ENCODE results near the gene FAM149B1. TPM values are rescaled to one million over a fixed set of nuclear protein-coding genes. Genes with fewer than 3 reads are reported as not detected.

The FAM149B1 gene
- total RNA-seq, 4 donors from 2014 or later: 7.4 to 21.6 (median 13.2) TPM

DNA sequence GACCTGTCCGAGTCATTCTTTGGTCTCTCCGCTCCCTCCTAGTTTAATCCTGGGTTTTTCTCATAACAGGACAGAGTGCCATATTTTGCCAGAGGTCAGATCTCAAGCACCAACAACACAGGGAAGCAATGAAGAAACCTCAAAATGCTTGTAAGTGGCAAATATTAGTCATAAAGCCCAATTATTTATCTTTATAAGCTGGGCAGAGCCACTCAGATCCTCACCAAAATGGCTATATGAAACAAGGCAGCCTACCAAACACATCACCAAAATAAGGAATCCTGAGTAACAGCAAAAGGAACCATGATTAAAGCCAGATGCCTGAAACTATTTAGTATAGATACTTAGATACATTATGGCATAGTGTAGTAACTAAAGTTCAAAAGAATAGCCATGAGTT, 4.8 kb upstream of the FAM149B1 start:
- no peak overlapping the region for H3K4me3 ChIP-seq
- no peak for TF ChIP-seq POLR2A (IDR thresholded peaks at IDR 0.05)
- TF ChIP-seq, protein P1, sequence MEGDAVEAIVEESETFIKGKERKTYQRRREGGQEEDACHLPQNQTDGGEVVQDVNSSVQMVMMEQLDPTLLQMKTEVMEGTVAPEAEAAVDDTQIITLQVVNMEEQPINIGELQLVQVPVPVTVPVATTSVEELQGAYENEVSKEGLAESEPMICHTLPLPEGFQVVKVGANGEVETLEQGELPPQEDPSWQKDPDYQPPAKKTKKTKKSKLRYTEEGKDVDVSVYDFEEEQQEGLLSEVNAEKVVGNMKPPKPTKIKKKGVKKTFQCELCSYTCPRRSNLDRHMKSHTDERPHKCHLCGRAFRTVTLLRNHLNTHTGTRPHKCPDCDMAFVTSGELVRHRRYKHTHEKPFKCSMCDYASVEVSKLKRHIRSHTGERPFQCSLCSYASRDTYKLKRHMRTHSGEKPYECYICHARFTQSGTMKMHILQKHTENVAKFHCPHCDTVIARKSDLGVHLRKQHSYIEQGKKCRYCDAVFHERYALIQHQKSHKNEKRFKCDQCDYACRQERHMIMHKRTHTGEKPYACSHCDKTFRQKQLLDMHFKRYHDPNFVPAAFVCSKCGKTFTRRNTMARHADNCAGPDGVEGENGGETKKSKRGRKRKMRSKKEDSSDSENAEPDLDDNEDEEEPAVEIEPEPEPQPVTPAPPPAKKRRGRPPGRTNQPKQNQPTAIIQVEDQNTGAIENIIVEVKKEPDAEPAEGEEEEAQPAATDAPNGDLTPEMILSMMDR (IDR thresholded peaks at IDR 0.05): no peak
- peaks cover 0 to 25% (median 0%) of the 10 kb centered on the region in 3 donors for H3K36me3 ChIP-seq
- peaks cover 0 to 15% (median 0%) of the 10 kb centered on the region in 4 donors for H3K4me1 ChIP-seq
- no peak overlapping the region for H3K27ac ChIP-seq
- H3K27me3 ChIP-seq: no peaks in the 10 kb centered on the region
- no peak for DNase-seq
- H3K9me3 ChIP-seq: no peaks in the 10 kb centered on the region

DNA sequence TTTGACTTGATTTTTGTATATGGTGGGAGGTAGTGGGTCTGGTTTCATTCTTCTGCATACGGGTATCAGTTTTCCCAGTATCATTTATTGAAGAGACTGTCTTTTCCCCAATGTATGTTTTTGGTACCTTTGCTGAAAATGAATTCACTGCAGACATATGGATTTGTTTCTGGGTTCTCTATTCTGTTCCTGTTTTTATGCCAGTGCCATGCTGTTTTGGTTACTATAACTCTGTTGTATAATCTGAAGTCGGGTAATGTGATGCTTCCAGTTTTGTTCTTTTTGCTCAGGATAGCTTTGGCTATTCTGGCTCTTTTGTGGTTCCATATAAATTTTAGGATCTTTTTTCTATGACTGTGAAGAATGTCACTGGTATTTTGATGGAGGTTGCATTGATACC, 947 bp upstream of the FAM149B1 start:
- Histone ChIP-seq H3K36me3 (peaks cover 0 to 13% (median 0%) of the 10 kb centered on the region in 3 donors), H3K4me3 (peak overlapping the region; percentile 65 to 86 (median 74)), H3K27ac (peak overlapping the region in 1 of 4 donors; percentile 91), H3K4me1 (peaks cover 0 to 23% (median 2%) of the 10 kb centered on the region in 4 donors), H3K27me3 (no peaks in the 10 kb centered on the region), H3K9me3 (no peaks in the 10 kb centered on the region)
- TF ChIP-seq POLR2A (IDR thresholded peaks at IDR 0.05): no peak
- TF ChIP-seq, protein P1 (IDR thresholded peaks at IDR 0.05): no peak
- DNase-seq: no peak

DNA sequence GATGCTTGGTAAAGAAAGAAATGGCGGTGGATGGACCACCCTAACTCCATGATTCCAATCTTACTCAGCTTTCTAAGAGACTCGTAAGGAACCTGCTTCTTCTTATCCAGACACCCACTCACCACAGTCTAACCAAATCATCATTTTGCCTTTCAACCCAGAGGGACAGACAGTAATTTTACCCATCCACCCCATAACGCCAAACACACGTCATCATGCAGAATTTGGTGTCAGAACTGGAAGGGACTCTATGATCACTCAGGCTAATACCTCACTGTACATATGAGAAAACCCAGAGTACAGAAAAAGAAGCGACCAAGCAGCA, 499 bp upstream of the FAM149B1 start:
- H3K9me3 ChIP-seq: no peaks in the 10 kb centered on the region
- no peak for TF ChIP-seq POLR2A (IDR thresholded peaks at IDR 0.05)
- TF ChIP-seq, protein P1 (IDR thresholded peaks at IDR 0.05): no peak
- peaks cover 0 to 20% (median 2%) of the 10 kb centered on the region in 4 donors for H3K4me1 ChIP-seq

DNA sequence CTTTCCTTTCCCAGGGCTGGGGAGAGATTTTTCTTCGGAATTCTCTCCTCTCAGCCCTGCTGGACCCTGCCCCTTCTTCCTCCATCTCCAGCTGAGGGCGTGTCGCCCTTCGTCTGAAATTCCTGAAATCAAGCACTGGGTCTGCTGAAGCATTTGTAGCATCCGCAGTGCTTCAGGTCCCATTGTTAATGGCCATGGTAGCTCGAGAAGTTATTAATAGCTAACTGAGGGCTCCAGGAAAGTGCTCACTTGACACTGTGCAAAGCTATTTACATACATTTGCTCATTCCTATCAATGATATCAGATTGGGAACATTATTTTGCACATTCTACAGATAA, 515 bp downstream of the FAM149B1 start:
- DNase-seq: no peak
- TF ChIP-seq POLR2A (IDR thresholded peaks at IDR 0.05): no peak
- TF ChIP-seq, protein P1 (IDR thresholded peaks at IDR 0.05): peak in 1 of 6 experiments; percentile 3
- H3K4me3 ChIP-seq: peak overlapping the region; percentile 65 to 86 (median 74)
- H3K27ac ChIP-seq: peak overlapping the region; percentile 87 to 95 (median 92)
- no peaks in the 10 kb centered on the region for H3K36me3 ChIP-seq
- no peaks in the 10 kb centered on the region for H3K9me3 ChIP-seq
- H3K27me3 ChIP-seq: no peaks in the 10 kb centered on the region
- peaks cover 0 to 15% (median 2%) of the 10 kb centered on the region in 4 donors for H3K4me1 ChIP-seq

More for the DNA sequence above, 499 bp upstream of the FAM149B1 start:
- DNase-seq: no peak
- H3K4me3 ChIP-seq: peak overlapping the region; percentile 65 to 86 (median 74)
- no peaks in the 10 kb centered on the region for H3K27me3 ChIP-seq
- peak overlapping the region; percentile 87 to 95 (median 92) for H3K27ac ChIP-seq
- peaks cover 0 to 9% (median 0%) of the 10 kb centered on the region in 3 donors for H3K36me3 ChIP-seq

DNA sequence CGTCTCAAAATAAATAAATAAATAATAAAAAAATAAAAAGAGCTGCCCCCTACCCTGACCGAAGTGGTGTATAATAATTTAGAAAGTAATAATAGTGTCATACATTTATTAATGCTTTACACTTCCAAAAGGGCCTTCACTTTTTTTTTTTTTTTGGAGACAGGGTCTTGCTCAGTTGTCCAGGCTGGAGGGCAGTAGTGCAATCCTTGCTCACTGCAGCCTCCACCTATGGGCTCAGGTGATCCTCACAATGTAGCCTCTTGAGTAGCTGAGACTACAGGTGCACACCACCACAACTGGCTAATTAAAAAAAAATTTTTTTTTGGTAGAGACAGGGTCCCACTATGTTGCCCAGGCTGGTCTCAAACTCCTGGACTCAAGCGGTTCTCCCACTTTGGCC, 1.4 kb downstream of the FAM149B1 start:
- Histone ChIP-seq H3K4me3 (no peak overlapping the region), H3K9me3 (no peaks in the 10 kb centered on the region), H3K27ac (no peak overlapping the region), H3K36me3 (no peaks in the 10 kb centered on the region), H3K27me3 (no peaks in the 10 kb centered on the region), H3K4me1 (peaks cover 0 to 15% (median 2%) of the 10 kb centered on the region in 4 donors)
- no peak for DNase-seq
- TF ChIP-seq, protein P1 (IDR thresholded peaks at IDR 0.05): no peak
- no peak for TF ChIP-seq POLR2A (IDR thresholded peaks at IDR 0.05)

DNA sequence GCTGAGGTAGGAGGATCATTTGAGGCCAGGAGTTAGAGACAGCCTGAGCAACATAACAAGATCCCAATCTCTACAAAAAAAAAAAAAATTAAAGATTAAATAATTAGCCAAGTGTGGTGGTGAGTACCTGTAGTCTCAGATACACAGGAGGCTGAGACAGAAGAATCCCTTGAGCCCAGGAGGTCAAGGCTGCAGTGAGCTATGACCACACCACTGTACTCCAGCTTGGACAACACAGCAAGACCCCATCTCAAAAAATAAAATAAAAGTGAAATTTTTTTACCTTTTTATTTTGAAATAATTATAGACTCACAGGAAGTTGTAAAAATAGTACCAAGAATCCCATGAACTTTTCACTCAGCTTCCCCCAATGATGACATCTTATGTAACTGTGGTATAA, 4.9 kb downstream of the FAM149B1 start:
- Histone ChIP-seq H3K9me3 (no peaks in the 10 kb centered on the region), H3K36me3 (peaks cover 0 to 17% (median 0%) of the 10 kb centered on the region in 3 donors), H3K27ac (no peak overlapping the region), H3K4me1 (peaks cover 0 to 8% (median 2%) of the 10 kb centered on the region in 4 donors), H3K4me3 (no peak overlapping the region), H3K27me3 (no peaks in the 10 kb centered on the region)
- DNase-seq: no peak
- TF ChIP-seq, protein P1 (IDR thresholded peaks at IDR 0.05): no peak
- TF ChIP-seq POLR2A (IDR thresholded peaks at IDR 0.05): no peak

Measured in Peyer's patch (tissue), 4 donors.